PFSK-1 (cell line): ENCODE data around the gene ODC1.

Source experiments
- POLR2AphosphoS5 ChIP-seq: IDR thresholded peaks from 2 replicates; pipeline ENCODE4 v1.6.1; 2012; ENCODE audit warnings: low read depth, mild to moderate bottlenecking, control low read depth, low read length, moderate library complexity
- TAF1 ChIP-seq: IDR thresholded peaks from 2 replicates; pipeline ENCODE4 v1.6.1; 2012; ENCODE audit warnings: low read length, control low read depth, borderline replicate concordance; ENCODE audit not compliant: insufficient read depth
- TF ChIP-seq, protein P1 (sequence below), 2 experiments: IDR thresholded peaks; 2 replicates each; pipeline versions ENCODE4 v1.6.1 to v1.8.0; 2011 to 2012; ENCODE audit warnings: low read depth in 2 of 2, low read length in 2 of 2, control low read depth in 1 of 2, inconsistent platforms in 1 of 2, mild to moderate bottlenecking in 1 of 2, moderate library complexity in 1 of 2; ENCODE audit not compliant: insufficient read depth in 1 of 2

DNA sequence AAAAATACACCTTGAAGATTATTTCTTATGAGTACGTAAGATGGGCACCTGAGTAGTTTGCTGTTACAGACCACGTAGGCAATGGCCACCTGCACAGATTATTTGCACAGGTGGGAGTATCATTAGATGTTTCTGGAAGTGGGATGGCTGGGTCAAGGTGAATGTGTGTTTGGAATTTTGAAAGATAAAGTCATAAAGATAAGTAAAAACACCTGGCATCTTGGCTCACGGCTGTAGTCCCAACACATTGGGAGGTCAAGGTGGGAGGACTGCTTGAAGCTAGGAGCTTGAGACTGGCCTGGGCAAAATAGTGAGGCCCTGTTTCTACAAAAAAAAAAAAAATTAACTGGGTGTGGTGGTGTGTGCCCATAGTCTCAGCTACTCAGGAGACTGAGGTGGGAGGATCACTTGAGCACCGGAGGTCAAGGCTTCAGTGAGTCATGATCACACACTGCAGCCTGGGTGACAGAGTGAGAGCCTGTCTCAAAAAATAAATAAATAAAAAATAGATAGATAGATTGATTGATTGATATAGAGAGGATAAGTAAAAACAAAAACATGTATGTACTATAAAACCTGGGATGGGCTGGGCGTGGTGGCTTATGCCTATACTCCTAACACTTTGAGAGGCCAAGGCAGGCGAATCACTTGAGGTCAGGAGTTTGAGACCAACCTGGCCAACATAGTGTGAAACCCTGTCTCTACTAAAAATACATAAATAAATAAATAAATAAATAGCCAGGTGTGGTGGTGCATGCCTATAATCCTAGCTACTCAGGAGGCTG, 30.4 kb downstream of the ODC1 start:
- TF ChIP-seq POLR2AphosphoS5 (no peak), TAF1 (no peak)
- TF ChIP-seq, protein P1, sequence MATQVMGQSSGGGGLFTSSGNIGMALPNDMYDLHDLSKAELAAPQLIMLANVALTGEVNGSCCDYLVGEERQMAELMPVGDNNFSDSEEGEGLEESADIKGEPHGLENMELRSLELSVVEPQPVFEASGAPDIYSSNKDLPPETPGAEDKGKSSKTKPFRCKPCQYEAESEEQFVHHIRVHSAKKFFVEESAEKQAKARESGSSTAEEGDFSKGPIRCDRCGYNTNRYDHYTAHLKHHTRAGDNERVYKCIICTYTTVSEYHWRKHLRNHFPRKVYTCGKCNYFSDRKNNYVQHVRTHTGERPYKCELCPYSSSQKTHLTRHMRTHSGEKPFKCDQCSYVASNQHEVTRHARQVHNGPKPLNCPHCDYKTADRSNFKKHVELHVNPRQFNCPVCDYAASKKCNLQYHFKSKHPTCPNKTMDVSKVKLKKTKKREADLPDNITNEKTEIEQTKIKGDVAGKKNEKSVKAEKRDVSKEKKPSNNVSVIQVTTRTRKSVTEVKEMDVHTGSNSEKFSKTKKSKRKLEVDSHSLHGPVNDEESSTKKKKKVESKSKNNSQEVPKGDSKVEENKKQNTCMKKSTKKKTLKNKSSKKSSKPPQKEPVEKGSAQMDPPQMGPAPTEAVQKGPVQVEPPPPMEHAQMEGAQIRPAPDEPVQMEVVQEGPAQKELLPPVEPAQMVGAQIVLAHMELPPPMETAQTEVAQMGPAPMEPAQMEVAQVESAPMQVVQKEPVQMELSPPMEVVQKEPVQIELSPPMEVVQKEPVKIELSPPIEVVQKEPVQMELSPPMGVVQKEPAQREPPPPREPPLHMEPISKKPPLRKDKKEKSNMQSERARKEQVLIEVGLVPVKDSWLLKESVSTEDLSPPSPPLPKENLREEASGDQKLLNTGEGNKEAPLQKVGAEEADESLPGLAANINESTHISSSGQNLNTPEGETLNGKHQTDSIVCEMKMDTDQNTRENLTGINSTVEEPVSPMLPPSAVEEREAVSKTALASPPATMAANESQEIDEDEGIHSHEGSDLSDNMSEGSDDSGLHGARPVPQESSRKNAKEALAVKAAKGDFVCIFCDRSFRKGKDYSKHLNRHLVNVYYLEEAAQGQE (IDR thresholded peaks at IDR 0.05; ENCODE audit: insufficient read depth in 1 of 2, low read depth in 2 of 2, low read length in 2 of 2) = no peak
